ENCODE measurements around the gene GLT6D1. TPM values are rescaled to one million over a fixed set of nuclear protein-coding genes. Genes with fewer than 3 reads are reported as not detected.
"Not testable (repeated sequence)": the region's sequence is repeated elsewhere in the genome, so short reads cannot be mapped to it uniquely, and the experiment has no call there.

The GLT6D1 gene
- total RNA-seq, 1 donor, result not detected

DNA sequence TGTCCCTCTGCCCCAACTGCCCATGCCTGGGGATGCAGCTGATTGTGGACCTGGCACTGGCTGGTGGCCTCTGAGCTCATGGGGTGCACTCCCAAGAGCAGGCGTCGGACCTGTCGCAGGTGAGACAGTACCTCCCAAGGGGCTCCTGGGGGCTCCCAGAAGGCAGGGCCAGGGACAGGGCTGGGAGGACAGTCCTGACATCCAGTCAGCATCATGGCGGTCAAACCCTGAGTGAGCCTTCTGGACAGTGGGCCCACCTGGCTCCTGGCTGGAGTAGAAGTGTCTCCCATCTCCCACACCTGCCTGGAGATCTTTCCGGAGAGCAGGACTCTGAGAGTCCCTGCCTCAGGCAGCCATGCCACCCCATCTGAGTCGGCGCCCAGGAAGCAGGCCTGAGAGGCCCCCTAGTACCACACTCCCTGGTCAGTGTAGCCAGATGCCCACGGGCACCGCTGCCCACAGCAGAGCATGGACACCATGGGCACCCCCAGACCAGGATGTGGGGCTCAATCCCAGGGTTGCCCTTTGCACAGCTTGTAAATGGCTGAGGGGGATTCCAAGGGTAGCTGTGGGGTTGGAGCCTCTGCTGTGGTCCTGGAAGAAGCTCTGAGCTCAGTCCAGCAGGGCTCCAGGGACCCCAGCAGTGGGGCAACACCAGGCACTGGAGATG lies 30.4 kb upstream of the GLT6D1 start:
- H3K4me1 ChIP-seq (ENCODE audit: insufficient read depth, low read length), result no peaks in the 10 kb centered on the region
- H3K4me3 ChIP-seq (ENCODE audit: low read length), result no peak overlapping the region
- H3K27me3 ChIP-seq (ENCODE audit: insufficient read depth, low read length), result no peaks in the 10 kb centered on the region
- H3K9me3 ChIP-seq (ENCODE audit: low read depth, low read length), result no peaks in the 10 kb centered on the region

GRCh38 chr9:135669018-135669417 lies 29.7 kb upstream of the GLT6D1 start:
- H3K4me3 ChIP-seq (ENCODE audit: low read length); H3K4me1 ChIP-seq (ENCODE audit: insufficient read depth, low read length); H3K9me3 ChIP-seq (ENCODE audit: low read depth, low read length); H3K27me3 ChIP-seq (ENCODE audit: insufficient read depth, low read length): not testable (repeated sequence)

DNA sequence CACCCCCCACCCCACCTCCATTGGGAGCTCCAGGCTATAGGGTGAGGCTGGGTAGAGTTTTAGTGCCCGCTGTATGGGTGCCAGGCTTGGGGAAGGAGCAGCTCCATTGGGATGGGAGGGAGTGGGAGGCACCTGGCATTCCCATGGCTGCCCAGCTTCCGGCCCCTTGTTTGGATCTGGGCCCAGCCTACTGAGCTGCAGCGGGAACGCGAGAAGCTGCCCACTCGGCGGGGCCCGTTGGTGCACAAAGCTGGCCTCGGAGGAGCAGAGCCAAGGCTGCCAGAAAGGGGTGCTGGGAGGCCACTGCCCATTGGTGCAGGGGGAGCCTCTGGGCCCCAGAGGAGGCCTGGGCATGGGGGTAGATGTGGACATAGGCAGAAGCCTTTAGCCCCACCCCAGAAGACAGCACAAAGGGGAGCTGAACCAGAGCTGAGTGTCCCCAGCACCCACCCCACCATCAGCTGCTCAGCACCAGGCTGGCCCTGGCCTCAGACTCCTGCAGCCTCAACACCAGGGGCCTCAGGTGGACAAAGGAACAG lies 28.2 kb upstream of the GLT6D1 start:
- Histone ChIP-seq H3K4me1 (ENCODE audit: insufficient read depth, low read length) (no peaks in the 10 kb centered on the region), H3K4me3 (ENCODE audit: low read length) (no peak overlapping the region)

GRCh38 chr9:135666534-135667462 lies 27.5 kb upstream of the GLT6D1 start:
- Histone ChIP-seq H3K4me3 (ENCODE audit: low read length) (no peak overlapping the region), H3K4me1 (ENCODE audit: insufficient read depth, low read length) (no peaks in the 10 kb centered on the region), H3K9me3 (ENCODE audit: low read depth, low read length) (no peaks in the 10 kb centered on the region), H3K27me3 (ENCODE audit: insufficient read depth, low read length) (no peaks in the 10 kb centered on the region)

More for the DNA sequence above, 28.2 kb upstream of the GLT6D1 start:
- Histone ChIP-seq H3K27me3 (ENCODE audit: insufficient read depth, low read length) (no peaks in the 10 kb centered on the region), H3K9me3 (ENCODE audit: low read depth, low read length) (no peaks in the 10 kb centered on the region)

DNA sequence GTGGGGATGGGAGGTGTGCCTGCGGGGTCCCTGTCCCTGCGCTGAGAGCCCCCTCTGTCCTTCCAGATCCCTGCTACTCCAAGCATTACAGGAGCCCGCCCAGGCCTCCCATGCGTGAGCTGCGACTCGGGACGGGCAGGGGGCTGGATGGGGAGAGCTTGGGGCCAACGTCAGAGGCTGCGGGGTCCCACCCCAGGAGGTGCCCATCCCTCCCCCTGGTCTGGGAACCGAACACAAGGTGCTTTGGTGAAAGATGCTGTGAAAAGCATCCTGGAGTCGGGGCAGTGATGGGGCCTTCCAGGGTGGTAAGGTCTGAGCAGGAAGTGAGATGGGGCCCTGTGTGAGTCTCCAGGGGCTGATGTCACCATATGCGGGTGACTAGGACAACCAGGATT lies 26.5 kb upstream of the GLT6D1 start:
- Histone ChIP-seq H3K4me3 (ENCODE audit: low read length) (no peak overlapping the region), H3K4me1 (ENCODE audit: insufficient read depth, low read length) (no peaks in the 10 kb centered on the region), H3K27me3 (ENCODE audit: insufficient read depth, low read length) (no peaks in the 10 kb centered on the region)

GRCh38 chr9:135664801-135665794 lies 25.8 kb upstream of the GLT6D1 start:
- Histone ChIP-seq H3K27me3 (ENCODE audit: insufficient read depth, low read length) (no peaks in the 10 kb centered on the region), H3K9me3 (ENCODE audit: low read depth, low read length) (no peaks in the 10 kb centered on the region), H3K4me3 (ENCODE audit: low read length) (no peak overlapping the region), H3K4me1 (ENCODE audit: insufficient read depth, low read length) (no peaks in the 10 kb centered on the region)

More for the DNA sequence above, 26.5 kb upstream of the GLT6D1 start:
- no peaks in the 10 kb centered on the region for H3K9me3 ChIP-seq (ENCODE audit: low read depth, low read length)

GRCh38 chr9:135664266-135664665 lies 24.9 kb upstream of the GLT6D1 start:
- Histone ChIP-seq H3K9me3 (ENCODE audit: low read depth, low read length) (no peaks in the 10 kb centered on the region), H3K27me3 (ENCODE audit: insufficient read depth, low read length) (no peaks in the 10 kb centered on the region), H3K4me3 (ENCODE audit: low read length) (no peak overlapping the region), H3K4me1 (ENCODE audit: insufficient read depth, low read length) (no peaks in the 10 kb centered on the region)

DNA sequence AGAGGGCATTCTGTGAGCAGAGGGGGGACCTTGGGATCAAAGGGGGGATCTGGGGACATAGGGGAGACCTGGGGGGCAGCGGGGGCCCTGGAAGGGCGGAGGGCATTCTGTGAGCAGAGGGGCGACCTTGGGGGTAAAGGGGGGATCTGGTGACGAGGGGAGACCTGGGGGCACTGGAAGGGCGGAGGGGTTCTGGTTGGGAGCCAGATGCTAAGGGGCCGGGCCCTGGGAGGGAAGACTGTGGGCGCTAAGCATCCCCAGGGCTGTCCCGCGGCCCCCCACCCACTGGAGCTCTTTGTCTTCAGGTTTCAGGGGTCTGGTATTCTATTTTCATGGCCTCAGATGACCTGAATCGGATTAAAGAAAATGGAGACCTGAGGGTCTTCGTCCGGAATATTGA lies 24.5 kb upstream of the GLT6D1 start:
- Histone ChIP-seq H3K9me3 (ENCODE audit: low read depth, low read length) (no peaks in the 10 kb centered on the region), H3K27me3 (ENCODE audit: insufficient read depth, low read length) (no peaks in the 10 kb centered on the region), H3K4me3 (ENCODE audit: low read length) (no peak overlapping the region), H3K4me1 (ENCODE audit: insufficient read depth, low read length) (no peaks in the 10 kb centered on the region)

DNA sequence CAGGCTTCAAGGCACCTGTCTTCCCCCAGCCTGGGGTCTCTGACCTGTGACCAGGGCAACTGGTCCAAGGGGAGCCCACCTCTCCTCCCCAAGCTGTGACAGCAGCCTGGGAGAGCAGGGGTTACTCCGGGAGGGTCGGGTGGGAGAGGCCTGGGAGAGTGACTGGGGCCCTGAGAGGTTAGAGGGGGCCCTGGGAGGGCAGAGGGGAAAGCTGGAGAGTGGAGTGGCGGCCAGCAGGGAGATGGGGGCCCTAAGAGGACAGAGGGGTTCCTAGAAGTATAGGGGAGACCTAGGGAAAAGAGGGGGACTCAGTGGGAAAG lies 24.1 kb upstream of the GLT6D1 start:
- H3K9me3 ChIP-seq (ENCODE audit: low read depth, low read length), result no peaks in the 10 kb centered on the region
- H3K27me3 ChIP-seq (ENCODE audit: insufficient read depth, low read length), result no peaks in the 10 kb centered on the region
- no peak overlapping the region for H3K4me3 ChIP-seq (ENCODE audit: low read length)
- no peaks in the 10 kb centered on the region for H3K4me1 ChIP-seq (ENCODE audit: insufficient read depth, low read length)

DNA sequence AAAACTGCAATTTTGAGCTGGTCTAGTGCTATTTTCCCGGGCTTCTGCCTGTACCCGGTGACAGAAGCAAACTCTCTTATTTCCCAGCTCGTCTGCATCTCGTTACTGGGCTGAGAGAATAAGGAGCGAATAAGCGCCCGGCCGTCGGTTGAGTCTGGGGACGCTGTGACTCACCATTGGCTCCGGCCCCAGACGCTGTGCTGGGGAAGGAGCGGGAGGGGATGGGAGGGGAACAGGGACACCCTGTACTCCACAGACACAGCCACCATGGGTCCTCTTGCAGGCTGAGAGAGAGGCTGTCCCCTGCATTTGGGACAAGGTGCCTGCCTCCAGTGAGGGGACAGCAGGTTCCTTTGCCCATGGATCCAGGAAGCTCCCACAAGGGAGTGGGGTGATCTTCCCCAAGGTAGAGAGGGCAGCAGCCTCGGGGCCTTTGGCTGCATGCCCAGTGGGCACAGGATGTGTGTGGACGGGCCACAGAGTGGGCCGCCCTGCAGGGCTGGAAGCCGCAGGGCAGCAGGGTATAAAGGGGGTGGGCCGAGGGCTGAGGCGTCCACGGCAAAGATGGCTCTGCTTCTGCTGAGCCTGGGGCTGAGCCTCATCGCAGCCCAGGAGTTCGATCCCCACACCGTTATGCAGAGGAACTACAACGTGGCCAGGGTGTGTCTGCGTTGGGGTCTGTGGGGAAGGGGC lies 23.6 kb upstream of the GLT6D1 start, which contains the start of gene LCN9:
LCN9 (plus strand) TSS at position 552 of the 693 bp plus-strand sequence; CDS start at position 565, 13 bp downstream.
- no peaks in the 10 kb centered on the region for H3K9me3 ChIP-seq (ENCODE audit: low read depth, low read length)
- no peaks in the 10 kb centered on the region for H3K4me1 ChIP-seq (ENCODE audit: insufficient read depth, low read length)
- H3K27me3 ChIP-seq (ENCODE audit: insufficient read depth, low read length), result no peaks in the 10 kb centered on the region

DNA sequence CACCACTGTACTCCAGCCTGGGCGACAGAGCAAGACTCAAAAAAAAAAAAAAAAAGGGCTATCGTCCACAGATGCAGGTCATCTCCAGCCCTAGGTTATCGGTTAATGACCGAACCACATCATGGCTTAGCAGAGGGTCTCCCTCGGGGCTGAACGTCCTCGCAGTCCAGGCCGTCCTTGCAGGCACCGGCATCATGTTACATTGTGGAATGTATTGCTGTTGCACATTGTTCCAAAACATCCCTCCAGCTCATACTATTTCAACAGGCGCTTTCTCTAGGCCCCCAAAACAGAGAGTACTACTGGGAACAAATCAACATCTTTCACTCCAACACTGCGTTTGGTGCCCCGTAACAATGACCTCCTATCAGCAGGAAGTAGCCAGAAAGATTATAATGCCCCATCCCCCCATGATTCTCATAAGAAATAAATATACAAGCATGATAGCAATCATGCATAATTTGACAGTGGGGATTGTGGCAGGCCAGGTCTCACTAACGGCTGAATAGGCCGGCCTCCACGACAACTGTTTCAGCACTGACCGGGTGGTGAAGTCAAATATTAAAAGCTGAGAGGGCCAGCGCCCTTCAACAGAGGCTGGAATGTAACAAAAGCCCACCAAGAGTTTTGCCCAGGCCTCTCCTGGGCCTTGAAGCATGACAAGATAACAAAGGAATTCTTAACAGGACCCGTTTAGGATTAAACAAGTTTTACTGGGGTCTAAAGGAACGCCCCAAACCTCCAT lies 22.6 kb upstream of the GLT6D1 start:
- no peaks in the 10 kb centered on the region for H3K27me3 ChIP-seq (ENCODE audit: insufficient read depth, low read length)
- H3K4me3 ChIP-seq (ENCODE audit: low read length), result no peak overlapping the region
- no peaks in the 10 kb centered on the region for H3K4me1 ChIP-seq (ENCODE audit: insufficient read depth, low read length)

More for the DNA sequence above, 23.6 kb upstream of the GLT6D1 start, which contains the start of gene LCN9:
- H3K4me3 ChIP-seq (ENCODE audit: low read length), result no peak within 1 kb of the TSS

GRCh38 chr9:135660407-135660806 lies 21.1 kb upstream of the GLT6D1 start:
- no peak overlapping the region for H3K4me3 ChIP-seq (ENCODE audit: low read length)
- no peaks in the 10 kb centered on the region for H3K9me3 ChIP-seq (ENCODE audit: low read depth, low read length)
- H3K4me1 ChIP-seq (ENCODE audit: insufficient read depth, low read length), result no peaks in the 10 kb centered on the region
- H3K27me3 ChIP-seq (ENCODE audit: insufficient read depth, low read length), result no peaks in the 10 kb centered on the region

More for the DNA sequence above, 22.6 kb upstream of the GLT6D1 start:
- no peaks in the 10 kb centered on the region for H3K9me3 ChIP-seq (ENCODE audit: low read depth, low read length)

- Histone ChIP-seq H3K27me3 (ENCODE audit: insufficient read depth, low read length) (no peaks in the 10 kb centered on the region), H3K4me3 (ENCODE audit: low read length) (no peak overlapping the region), H3K4me1 (ENCODE audit: insufficient read depth, low read length) (no peaks in the 10 kb centered on the region), H3K9me3 (ENCODE audit: low read depth, low read length) (no peaks in the 10 kb centered on the region)
These were observed 19.9 kb upstream of the GLT6D1 start for GRCh38 chr9:135659252-135659651.

Measured in mononuclear cell (primary cell).